Sigmoid colon (tissue), 7 donors: ENCODE data around the gene GALNT7. TPM values are rescaled to one million over a fixed set of nuclear protein-coding genes. Genes with fewer than 3 reads are reported as not detected.
"Not testable (repeated sequence)": the region's sequence is repeated elsewhere in the genome, so short reads cannot be mapped to it uniquely, and the experiment has no call there.

ENCODE experiments used
- DNase-seq: peaks from one replicate; pipeline ENCODE4 v3.0.0-alpha.2; 2019
- H3K27ac ChIP-seq, 4 donors: fragments of 200-600 bp; sonication (generic); one replicate each; pipeline ENCODE4 v1.5.1; 2016 to 2019; ENCODE audit warnings: mild to moderate bottlenecking in 1 of 4
- H3K27me3 ChIP-seq, 3 donors: fragments of 200-600 bp; sonication (generic); one replicate each; pipeline ENCODE4 v1.5.1; 2019; ENCODE audit warnings: mild to moderate bottlenecking in 1 of 3
- H3K36me3 ChIP-seq, 4 donors: fragments of 200-600 bp; sonication (generic); one replicate each; pipeline ENCODE4 v1.5.1; 2016 to 2019
- H3K4me1 ChIP-seq, 4 donors: fragments of 200-600 bp; sonication (generic); one replicate each; pipeline ENCODE4 v1.5.1; 2017 to 2019
- H3K4me3 ChIP-seq, 4 donors: fragments of 200-600 bp; sonication (generic); one replicate each; pipeline ENCODE4 v1.5.1; 2017 to 2019; ENCODE audit warnings: mild to moderate bottlenecking in 2 of 4, moderate library complexity in 1 of 4
- H3K9me3 ChIP-seq, 4 donors: fragments of 200-600 bp in 3 of 4; sonication (generic) in 3 of 4; one replicate each; pipeline versions ENCODE4 v1.5.1 to v1.6.1; 2013 to 2019
- CTCF ChIP-seq, 4 experiments: fragments of 450-650 bp in 3 of 4; fragments of 200-600 bp in 1 of 4; IDR thresholded peaks; one replicate each; pipeline ENCODE4 v1.5.1; 2016 to 2019; ENCODE audit warnings: antibody characterized with exemption in 4 of 4, mild to moderate bottlenecking in 3 of 4, moderate library complexity in 2 of 4
- EP300 ChIP-seq, 4 donors: sonication (generic); formaldehyde crosslinking; IDR thresholded peaks; one replicate each; pipeline ENCODE4 v1.6.1; 2017; ENCODE audit warnings: antibody characterized with exemption in 4 of 4
- POLR2A ChIP-seq, 2 donors: fragments of 450-650 bp; IDR thresholded peaks; one replicate each; pipeline ENCODE4 v1.6.1; 2016; ENCODE audit warnings: antibody characterized with exemption in 2 of 2, mild to moderate bottlenecking in 2 of 2, moderate library complexity in 2 of 2
- POLR2AphosphoS5 ChIP-seq, 4 donors: sonication (generic); formaldehyde crosslinking; IDR thresholded peaks; one replicate each; pipeline ENCODE4 v1.6.1; 2017; ENCODE audit warnings: antibody characterized with exemption in 4 of 4
- WGBS, 2 donors: extraction: QIAGEN DNeasy Blood & Tissue Kit; methylation state at CpG; one replicate each; pipeline ENCODE4 v1.1.7; 2013; 5-methylcytosine and 5-hydroxymethylcytosine counted together
- intact Hi-C: fragments of 100-400 bp; cut with DNase I; formaldehyde crosslinking; loops from one replicate; pipeline ENCODE4 v1.15.1; 2023
- polyA plus RNA-seq, 3 donors: library from polyadenylated mRNA; stranded (reverse); fragments of 200-250 nt; gene quantifications; one replicate each; pipeline ENCODE4 v1.2.3, GENCODE V29; 2013
- total RNA-seq, 4 donors: library from RNA; depleted of rRNA; stranded (reverse); fragments of >200 nt; gene quantifications; one replicate each; pipeline ENCODE4 v1.1.0, GENCODE V29; 2016
- donor health status: healthy with polysubstance abuse.
- donor health status: Bipolar disorder and iron deficiency.
- donor health status: healthy.

The GALNT7 gene, protein sequence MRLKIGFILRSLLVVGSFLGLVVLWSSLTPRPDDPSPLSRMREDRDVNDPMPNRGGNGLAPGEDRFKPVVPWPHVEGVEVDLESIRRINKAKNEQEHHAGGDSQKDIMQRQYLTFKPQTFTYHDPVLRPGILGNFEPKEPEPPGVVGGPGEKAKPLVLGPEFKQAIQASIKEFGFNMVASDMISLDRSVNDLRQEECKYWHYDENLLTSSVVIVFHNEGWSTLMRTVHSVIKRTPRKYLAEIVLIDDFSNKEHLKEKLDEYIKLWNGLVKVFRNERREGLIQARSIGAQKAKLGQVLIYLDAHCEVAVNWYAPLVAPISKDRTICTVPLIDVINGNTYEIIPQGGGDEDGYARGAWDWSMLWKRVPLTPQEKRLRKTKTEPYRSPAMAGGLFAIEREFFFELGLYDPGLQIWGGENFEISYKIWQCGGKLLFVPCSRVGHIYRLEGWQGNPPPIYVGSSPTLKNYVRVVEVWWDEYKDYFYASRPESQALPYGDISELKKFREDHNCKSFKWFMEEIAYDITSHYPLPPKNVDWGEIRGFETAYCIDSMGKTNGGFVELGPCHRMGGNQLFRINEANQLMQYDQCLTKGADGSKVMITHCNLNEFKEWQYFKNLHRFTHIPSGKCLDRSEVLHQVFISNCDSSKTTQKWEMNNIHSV
- total RNA-seq (10 to 100 TPM; 13.2 to 18.6 (median 16.7) TPM), polyA plus RNA-seq (10 to 100 TPM; 15.5 to 22.7 (median 16.8) TPM)

- TF ChIP-seq POLR2AphosphoS5 (IDR thresholded peaks at IDR 0.05): peak in 3 of 4 donors; percentile 10 to 47 (median 35)
- TF ChIP-seq POLR2A (IDR thresholded peaks at IDR 0.05): no peak
These were observed at the start of gene GALNT7 for GRCh38 chr4:173168396-173169177. Gene GALNT7 (plus strand): TSS chr4:173168811. CDS start chr4:173168836, 25 bp downstream.

DNA sequence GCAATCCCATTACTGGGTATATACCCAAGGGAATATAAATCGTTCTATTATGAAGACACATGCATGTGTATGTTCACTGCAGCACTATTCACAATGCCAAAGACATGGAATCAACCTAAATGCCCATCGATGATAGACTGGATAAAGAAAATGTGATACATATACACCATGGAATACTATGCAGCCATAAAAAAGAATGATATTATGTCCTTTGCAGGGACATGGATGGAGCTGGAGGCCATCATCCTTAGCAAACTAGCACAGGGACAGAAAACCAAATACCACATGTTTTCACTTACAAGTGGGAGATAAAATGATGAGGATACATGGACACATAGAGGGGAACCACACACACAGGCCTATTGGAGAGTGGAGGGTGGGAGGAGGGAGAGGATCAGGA is 49.8 kb upstream of the GALNT7 start:
- H3K27ac ChIP-seq, H3K9me3 ChIP-seq, H3K36me3 ChIP-seq, DNase-seq, H3K27me3 ChIP-seq, H3K4me1 ChIP-seq, intact Hi-C loops, H3K4me3 ChIP-seq: not testable (repeated sequence)
- 94 to 96% methylated on average over 2 of the region's 2 CpGs for WGBS, 2 donors

More at GRCh38 chr4:173168396-173169177, at the start of gene GALNT7:
- Histone ChIP-seq H3K36me3 (no peaks in the 10 kb centered on the region), H3K4me3 (peak within 1 kb of the TSS; percentile 82 to 90 (median 84)), H3K27me3 (no peaks in the 10 kb centered on the region), H3K9me3 (no peaks in the 10 kb centered on the region), H3K27ac (peak within 1 kb of the TSS; percentile 91 to 95 (median 92)), H3K4me1 (peaks cover 0 to 28% (median 15%) of the 10 kb centered on the region in 4 donors)
- peak; percentile 87 for DNase-seq
- 0 to 1% methylated on average over 64 of the region's 64 CpGs for WGBS, 2 donors
- intact Hi-C loops: loop anchor here (2.0 kb wide), 1 partner anchor 144 kb away; no protein-coding TSS in a partner anchor

DNA sequence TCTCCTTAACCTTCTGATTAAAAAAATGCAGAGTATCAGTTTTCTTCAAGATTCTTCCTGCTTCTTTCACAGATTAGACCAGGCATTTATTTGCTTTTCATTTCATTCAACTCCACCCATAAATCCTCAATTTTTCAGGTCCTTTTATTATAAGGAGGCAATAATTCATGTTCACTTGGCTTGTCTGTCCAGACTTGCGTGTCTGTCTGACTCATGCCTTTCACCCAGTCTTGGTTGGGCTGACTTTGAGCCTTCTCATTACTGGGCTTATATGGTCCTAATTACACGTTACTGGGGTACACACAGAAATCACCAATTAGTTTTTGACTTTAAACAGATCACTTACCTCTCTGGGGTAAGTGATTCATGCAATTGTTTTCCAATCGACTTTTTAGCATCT is 48.8 kb upstream of the GALNT7 start:
- no peaks in the 10 kb centered on the region for H3K36me3 ChIP-seq
- WGBS, 2 donors: 55 to 76% methylated on average over 3 of the region's 3 CpGs
- H3K27ac ChIP-seq: no peak overlapping the region
- no peak for TF ChIP-seq EP300 (IDR thresholded peaks at IDR 0.05)
- no peaks in the 10 kb centered on the region for H3K9me3 ChIP-seq
- no peak overlapping the region for H3K4me3 ChIP-seq
- H3K4me1 ChIP-seq: no peaks in the 10 kb centered on the region
- DNase-seq: no peak
- intact Hi-C loops: no loop called here
- H3K27me3 ChIP-seq: no peaks in the 10 kb centered on the region

GRCh38 chr4:173121076-173121561 is 47.5 kb upstream of the GALNT7 start:
- H3K4me3 ChIP-seq: no peak overlapping the region
- H3K27ac ChIP-seq: no peak overlapping the region
- DNase-seq: no peak
- no peaks in the 10 kb centered on the region for H3K36me3 ChIP-seq
- no peaks in the 10 kb centered on the region for H3K9me3 ChIP-seq
- no peaks in the 10 kb centered on the region for H3K4me1 ChIP-seq
- H3K27me3 ChIP-seq: no peaks in the 10 kb centered on the region
- TF ChIP-seq EP300 (IDR thresholded peaks at IDR 0.05): no peak
- TF ChIP-seq POLR2A (IDR thresholded peaks at IDR 0.05): no peak
- TF ChIP-seq POLR2AphosphoS5 (IDR thresholded peaks at IDR 0.05): no peak
- no peak for TF ChIP-seq CTCF (IDR thresholded peaks at IDR 0.05)
- intact Hi-C loops: no loop called here
- WGBS, 2 donors: 9 to 10% methylated on average over 3 of the region's 3 CpGs

DNA sequence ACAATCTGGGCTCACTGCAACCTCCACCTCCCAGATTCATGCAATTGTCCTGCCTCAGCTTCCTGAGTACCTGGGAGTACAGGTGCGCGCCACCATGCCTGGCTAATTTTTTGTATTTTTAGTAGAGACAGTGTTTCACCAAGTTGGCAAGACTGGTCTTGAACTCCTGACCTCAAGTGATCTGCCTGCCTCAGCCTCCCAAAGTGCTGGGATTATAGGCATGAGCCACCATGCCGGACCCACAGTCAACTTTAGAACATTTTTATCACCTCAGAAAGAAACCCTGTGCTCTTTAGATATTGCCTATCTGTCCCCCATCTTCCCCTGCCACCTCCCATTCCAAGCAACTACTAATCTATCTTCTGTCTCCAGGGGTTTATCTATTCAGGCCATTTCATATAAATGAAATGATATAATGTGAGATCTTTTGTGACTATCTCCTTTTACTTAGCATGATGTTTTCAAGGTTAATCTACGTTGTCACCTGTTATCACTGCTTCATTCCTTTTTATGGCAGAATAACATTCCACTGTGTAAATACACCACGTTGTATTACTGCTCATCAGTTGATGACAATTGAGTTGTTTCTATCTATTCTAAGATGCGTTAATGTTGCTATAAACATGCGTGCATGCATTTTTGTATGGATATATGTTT is 44.3 kb upstream of the GALNT7 start:
- H3K4me3 ChIP-seq: no peak overlapping the region
- DNase-seq: no peak
- H3K9me3 ChIP-seq: no peaks in the 10 kb centered on the region
- H3K36me3 ChIP-seq: no peaks in the 10 kb centered on the region
- no peaks in the 10 kb centered on the region for H3K4me1 ChIP-seq
- intact Hi-C loops: no loop called here
- WGBS, 2 donors: 75 to 89% methylated on average over 7 of the region's 7 CpGs
- no peaks in the 10 kb centered on the region for H3K27me3 ChIP-seq
- no peak for TF ChIP-seq POLR2AphosphoS5 (IDR thresholded peaks at IDR 0.05)
- TF ChIP-seq POLR2A (IDR thresholded peaks at IDR 0.05): no peak
- TF ChIP-seq EP300 (IDR thresholded peaks at IDR 0.05): no peak
- TF ChIP-seq CTCF (IDR thresholded peaks at IDR 0.05): no peak
- H3K27ac ChIP-seq: no peak overlapping the region
